Subcutaneous adipose tissue (tissue), 4 donors: Measurements from ENCODE around the gene CAMSAP3. TPM values are rescaled to one million over a fixed set of nuclear protein-coding genes. Genes with fewer than 3 reads are reported as not detected.

Source experiments
- total RNA-seq, 4 donors: library from RNA; depleted of rRNA; stranded (reverse); fragments of >200 nt; gene quantifications; one replicate each; pipeline ENCODE4 v1.1.0, GENCODE V29; 2016
- TF ChIP-seq, protein P1 (sequence below): fragments of 450-650 bp; IDR thresholded peaks from one replicate; pipeline ENCODE4 v1.5.1; 2016; ENCODE audit warnings: low read depth, mild to moderate bottlenecking, control low read depth, antibody characterized with exemption, moderate library complexity

The CAMSAP3 gene
- total RNA-seq, 4 donors from 2014 or later: not detected

DNA sequence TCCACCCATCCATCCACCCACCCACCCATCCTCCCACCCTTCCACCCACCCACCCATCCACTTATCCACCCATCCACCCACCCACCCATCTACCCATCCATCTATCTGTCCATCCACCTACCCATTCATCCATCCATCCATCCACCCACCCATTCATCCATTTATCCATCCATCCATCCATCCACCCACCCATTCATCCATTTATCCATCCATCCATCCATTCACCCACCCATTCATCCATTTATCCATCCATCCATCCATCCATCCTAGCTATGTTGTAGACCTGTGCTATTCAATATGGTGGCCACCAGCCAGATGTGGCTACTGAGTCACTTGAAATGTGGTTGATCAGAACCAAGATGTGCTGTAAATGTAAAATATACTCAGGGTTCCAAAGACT, 5.1 kb downstream of the CAMSAP3 start:
- TF ChIP-seq, protein P1, sequence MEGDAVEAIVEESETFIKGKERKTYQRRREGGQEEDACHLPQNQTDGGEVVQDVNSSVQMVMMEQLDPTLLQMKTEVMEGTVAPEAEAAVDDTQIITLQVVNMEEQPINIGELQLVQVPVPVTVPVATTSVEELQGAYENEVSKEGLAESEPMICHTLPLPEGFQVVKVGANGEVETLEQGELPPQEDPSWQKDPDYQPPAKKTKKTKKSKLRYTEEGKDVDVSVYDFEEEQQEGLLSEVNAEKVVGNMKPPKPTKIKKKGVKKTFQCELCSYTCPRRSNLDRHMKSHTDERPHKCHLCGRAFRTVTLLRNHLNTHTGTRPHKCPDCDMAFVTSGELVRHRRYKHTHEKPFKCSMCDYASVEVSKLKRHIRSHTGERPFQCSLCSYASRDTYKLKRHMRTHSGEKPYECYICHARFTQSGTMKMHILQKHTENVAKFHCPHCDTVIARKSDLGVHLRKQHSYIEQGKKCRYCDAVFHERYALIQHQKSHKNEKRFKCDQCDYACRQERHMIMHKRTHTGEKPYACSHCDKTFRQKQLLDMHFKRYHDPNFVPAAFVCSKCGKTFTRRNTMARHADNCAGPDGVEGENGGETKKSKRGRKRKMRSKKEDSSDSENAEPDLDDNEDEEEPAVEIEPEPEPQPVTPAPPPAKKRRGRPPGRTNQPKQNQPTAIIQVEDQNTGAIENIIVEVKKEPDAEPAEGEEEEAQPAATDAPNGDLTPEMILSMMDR: no peak

DNA sequence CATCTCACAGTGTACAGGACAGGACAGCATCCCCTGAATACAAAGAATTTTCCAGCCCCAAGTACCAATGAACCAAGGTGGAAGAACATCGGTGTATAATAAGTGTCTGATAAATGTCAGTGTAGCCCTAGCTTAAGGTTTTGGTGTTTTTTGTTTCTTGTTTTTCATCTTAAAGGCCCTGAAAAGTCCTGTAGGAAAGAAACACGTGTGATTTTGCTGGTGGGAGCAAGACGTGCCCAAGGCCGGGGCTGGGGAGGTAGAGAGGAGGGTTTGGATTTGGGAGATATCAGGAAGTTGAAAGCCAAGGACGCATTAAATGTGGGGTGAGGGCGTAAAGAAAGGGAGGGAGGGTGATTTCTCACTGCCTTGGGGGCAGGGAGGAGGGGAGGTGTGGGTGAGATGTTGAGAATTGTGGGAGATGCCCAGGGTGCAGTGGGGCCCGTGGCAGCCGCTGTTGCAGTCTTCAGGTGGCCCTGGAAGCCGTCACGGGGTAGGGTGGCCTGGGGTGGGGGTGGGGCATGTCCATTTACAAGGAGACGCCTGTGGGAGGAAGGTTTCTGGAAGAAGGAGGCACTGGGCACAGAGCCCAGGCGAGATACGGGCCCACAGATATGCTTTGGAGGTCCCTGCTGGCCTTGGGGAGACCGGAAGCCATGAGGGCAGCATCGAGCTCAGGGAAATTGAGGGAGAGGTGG, 6.7 kb downstream of the CAMSAP3 start:
- TF ChIP-seq, protein P1: no peak

GRCh38 chr19:7602935-7603497, 7.4 kb downstream of the CAMSAP3 start:
- TF ChIP-seq, protein P1: no peak

DNA sequence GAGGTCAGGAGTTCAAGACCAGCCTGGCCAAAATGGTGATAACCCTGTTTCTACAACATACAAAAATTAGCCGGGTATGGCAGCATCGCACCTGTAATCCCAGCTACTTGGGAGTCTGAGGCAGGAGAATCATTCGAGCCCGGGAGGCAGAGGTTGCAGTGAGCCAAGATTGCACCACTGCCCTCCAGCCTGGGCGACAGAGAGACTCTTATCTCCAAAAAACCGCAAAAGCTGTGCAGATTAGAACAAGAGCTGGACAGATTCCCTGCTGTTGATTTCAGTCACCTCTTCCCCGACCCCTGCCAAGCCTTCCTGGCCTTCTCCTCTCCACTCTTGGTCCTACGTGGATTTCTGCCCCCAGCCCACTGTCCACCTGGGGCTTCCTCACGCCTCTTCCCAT, 8.3 kb downstream of the CAMSAP3 start:
- TF ChIP-seq, protein P1: no peak

DNA sequence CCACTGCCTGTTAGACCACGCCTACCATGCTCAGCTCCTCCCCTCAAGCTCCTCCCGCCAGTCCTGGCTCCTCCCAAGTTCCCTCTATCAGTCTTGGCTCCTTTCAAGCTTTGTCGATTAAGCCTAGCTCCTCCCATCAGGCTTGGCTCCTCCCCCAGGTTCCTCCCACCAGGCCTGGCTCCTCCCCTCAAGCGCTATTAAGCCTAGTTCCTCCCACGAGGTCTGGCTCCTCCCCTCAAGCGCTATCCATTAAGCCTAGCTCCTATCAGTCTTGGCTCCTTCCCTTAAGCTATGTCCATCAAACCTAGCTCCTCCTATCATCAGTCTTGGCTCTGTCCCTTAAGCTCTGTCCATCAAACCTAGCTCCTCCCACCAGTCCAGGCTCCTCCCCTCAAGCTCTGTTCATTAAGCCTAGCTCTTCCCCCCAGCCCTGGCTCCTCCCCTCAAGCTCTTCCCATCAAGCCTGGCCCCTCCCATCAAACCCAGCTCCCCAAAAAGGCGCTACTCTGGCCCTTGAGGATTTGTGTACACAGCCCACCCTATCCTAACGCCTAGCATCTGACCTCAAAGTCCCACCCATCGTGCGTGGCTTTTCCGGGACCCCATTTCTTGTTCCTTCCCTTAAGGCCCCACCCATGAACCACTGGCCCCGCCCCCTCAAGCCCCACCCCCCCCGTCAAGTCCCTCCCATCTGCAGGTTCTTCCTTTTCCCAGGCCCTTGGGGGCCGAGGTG, 10.0 kb downstream of the CAMSAP3 start:
- TF ChIP-seq, protein P1: no peak

- TF ChIP-seq, protein P1: no peak
These were observed 10.6 kb downstream of the CAMSAP3 start for GRCh38 chr19:7606289-7606688.

DNA sequence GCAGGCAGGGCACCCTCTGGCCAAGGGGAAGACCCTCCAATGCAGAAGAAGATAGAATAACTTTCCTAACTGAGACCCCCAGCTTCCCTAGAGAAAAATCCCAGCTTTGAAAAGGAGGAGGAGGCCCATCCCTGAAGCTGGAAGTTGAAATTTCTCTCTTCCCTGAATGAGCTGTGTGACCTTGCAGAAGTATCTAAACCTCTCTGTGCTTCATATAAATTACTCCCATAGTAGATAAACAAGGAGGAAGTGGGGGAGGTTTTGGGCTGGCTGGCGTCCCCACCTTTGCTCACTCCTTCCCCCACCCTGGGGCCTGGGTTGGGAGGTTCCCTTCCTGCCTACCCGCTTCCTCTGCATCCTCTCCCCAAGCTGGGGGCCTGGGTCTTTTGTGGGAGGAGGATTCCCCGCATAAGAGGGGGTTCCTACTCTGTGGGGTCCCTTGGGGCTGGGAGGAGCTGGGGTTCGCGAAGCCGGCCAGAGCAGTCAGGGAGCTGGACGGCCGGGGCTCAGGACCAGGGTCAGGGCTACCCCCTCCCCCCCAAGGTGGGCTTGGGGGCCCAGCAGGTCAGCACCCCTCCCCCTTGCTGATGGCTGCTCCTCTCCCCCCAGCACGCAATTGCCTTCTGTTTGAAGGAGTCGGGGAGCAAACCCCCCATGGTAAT, 11.7 kb downstream of the CAMSAP3 start:
- TF ChIP-seq, protein P1: no peak
